IgD-negative memory B cell (primary cell): Measurements from ENCODE around the gene SPOCK3. TPM values are rescaled to one million over a fixed set of nuclear protein-coding genes. Genes with fewer than 3 reads are reported as not detected.

Experiments used
- H3K27ac Mint-ChIP-seq, 3 donors: one replicate each; pipeline ENCODE4 v1.8.0; 2020 to 2022; ENCODE audit warnings: mild to moderate bottlenecking in 3 of 3, mixed read lengths in 3 of 3, moderate library complexity in 1 of 3
- H3K27me3 Mint-ChIP-seq: one replicate; pipeline ENCODE4 v1.8.0; 2021; ENCODE audit warnings: mixed read lengths
- H3K36me3 Mint-ChIP-seq: one replicate; pipeline ENCODE4 v1.8.0; 2020; ENCODE audit warnings: mild to moderate bottlenecking, mixed read lengths
- H3K4me1 Mint-ChIP-seq, 3 donors: one replicate each; pipeline ENCODE4 v1.8.0; 2020 to 2022; ENCODE audit warnings: mixed read lengths in 3 of 3, mild to moderate bottlenecking in 1 of 3
- H3K4me3 Mint-ChIP-seq, 4 donors: one replicate each; pipeline ENCODE4 v1.8.0; 2020 to 2022; ENCODE audit warnings: mild to moderate bottlenecking in 4 of 4, mixed read lengths in 4 of 4, moderate library complexity in 3 of 4
- H3K9me3 Mint-ChIP-seq, 3 donors: one replicate each; pipeline ENCODE4 v1.8.0; 2020 to 2021; ENCODE audit warnings: mixed read lengths in 3 of 3, mild to moderate bottlenecking in 1 of 3
- polyA plus RNA-seq: library from polyadenylated mRNA; unstranded; fragments of 300-500 nt; fragmentation: Illumina TruSeq; gene quantifications from one replicate; pipeline ENCODE4 v1.2.3, GENCODE V29; 2021

SPOCK3 gene
- polyA plus RNA-seq, 1 donor from 2014 or later: not detected

DNA sequence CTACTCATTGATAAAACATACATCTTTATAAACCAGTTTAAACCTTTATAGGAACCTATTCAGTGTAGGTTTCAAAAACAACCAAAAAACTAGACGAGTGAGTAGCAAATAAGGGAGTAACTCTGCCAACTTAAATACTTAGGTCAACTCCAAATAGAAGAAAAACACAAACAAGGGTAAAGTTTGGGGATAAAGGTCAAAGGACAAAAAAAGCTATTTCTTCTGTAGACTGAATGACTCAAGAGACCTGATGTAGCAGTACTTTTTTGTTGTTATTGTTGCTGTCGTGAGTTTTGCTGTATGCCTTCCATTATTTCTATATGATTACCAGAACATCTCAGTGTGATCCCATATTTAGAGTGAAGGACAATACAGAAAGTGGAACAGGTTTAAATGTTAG lies 199.3 kb downstream of the SPOCK3 start:
- no peaks in the 10 kb centered on the region for H3K4me1 Mint-ChIP-seq
- no peaks in the 10 kb centered on the region for H3K36me3 Mint-ChIP-seq
- H3K27me3 Mint-ChIP-seq: no peaks in the 10 kb centered on the region
- H3K4me3 Mint-ChIP-seq: no peak overlapping the region
- H3K27ac Mint-ChIP-seq: no peak overlapping the region
- peaks cover 0 to 1% (median 0%) of the 10 kb centered on the region in 3 donors for H3K9me3 Mint-ChIP-seq

DNA sequence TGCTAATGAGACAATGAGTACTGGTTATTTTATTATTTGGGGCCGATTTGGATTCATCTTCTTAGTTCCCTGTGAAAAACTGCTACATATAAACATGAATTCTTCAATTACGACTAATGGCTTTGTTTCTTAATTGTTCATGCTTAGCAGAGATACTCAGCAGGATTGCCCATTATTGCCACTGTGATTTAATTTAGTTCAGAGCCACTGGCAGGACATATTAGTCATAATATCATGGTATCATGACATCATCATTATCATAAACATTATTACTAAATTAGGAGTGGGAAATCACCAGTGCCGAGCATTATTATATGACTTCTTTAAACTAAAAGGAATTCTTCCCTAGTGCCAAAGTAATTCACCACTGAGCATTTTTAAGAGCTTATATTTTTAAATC lies 201.4 kb downstream of the SPOCK3 start:
- Mint-ChIP-seq H3K4me3 (no peak overlapping the region), H3K27ac (no peak overlapping the region), H3K9me3 (no peaks in the 10 kb centered on the region), H3K36me3 (no peaks in the 10 kb centered on the region), H3K27me3 (no peaks in the 10 kb centered on the region), H3K4me1 (no peaks in the 10 kb centered on the region)

DNA sequence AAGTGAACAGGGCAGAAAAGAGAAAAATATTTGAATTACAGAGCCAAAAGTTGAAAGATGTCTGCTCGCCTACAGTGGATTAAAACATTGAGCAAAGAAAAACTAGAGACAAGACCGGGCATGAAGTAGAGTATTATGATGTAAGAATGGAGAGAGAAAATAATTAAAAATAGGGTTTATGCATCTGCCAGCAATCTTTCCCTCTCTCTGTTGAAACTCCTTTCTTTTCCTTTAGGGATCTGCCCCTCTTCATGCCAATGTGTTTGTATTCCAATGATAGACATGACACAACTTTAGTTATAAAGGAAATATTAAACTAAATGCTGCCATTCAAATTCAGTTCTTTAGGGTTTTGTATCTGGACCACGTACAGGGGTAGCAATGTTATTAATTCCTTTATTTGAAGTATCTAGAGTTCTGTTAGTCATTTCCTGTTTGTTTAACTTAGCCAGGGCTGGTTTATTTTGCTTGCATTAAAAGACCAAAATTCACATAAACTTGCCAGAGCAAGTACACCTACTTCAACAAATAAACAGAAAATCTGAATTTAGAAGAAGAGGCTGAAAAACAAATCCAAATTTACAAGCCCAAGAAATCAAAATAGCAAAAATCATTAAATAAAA lies 202.6 kb downstream of the SPOCK3 start:
- Mint-ChIP-seq H3K27ac (no peak overlapping the region), H3K4me1 (no peaks in the 10 kb centered on the region), H3K36me3 (no peaks in the 10 kb centered on the region), H3K4me3 (no peak overlapping the region), H3K27me3 (no peaks in the 10 kb centered on the region), H3K9me3 (no peaks in the 10 kb centered on the region)

DNA sequence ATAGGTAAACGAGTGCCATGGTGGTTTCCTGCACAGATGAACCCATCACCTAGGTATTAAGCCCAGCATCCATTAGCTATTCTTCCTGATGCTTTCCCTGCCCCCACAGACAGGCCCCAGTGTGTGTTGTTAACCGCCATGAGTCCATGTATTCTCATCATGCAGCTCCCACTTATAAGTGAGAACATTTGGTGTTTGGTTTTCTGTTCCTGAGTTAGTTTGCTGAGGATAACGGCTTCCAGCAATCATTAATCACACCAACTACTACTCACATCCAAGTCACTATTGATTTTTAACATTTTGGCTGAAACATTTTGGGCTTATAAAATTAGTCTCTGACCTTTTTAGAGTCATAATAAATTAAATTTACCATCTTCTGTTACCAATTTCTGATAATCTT lies 205.3 kb downstream of the SPOCK3 start:
- no peaks in the 10 kb centered on the region for H3K27me3 Mint-ChIP-seq
- no peaks in the 10 kb centered on the region for H3K9me3 Mint-ChIP-seq
- no peaks in the 10 kb centered on the region for H3K4me1 Mint-ChIP-seq
- no peaks in the 10 kb centered on the region for H3K36me3 Mint-ChIP-seq
- no peak overlapping the region for H3K4me3 Mint-ChIP-seq
- no peak overlapping the region for H3K27ac Mint-ChIP-seq

DNA sequence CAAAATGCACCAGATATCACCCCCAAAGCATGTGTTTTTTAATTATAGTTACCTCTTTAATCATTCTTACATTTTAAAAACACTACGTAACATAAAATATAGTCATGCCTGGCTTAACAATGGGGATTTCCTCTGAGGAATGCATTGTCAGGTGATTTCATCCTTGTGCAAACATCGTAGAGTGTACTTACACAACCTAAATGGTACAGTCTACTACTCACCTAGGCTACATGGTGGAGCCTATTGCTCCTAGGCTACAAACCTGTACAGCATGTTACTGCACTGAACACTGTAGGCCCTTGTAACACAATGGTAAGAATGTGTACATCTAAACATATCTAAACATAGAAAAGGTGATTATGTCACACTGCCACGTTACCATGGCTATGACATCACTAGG lies 208.6 kb downstream of the SPOCK3 start:
- no peaks in the 10 kb centered on the region for H3K9me3 Mint-ChIP-seq
- H3K27me3 Mint-ChIP-seq: no peaks in the 10 kb centered on the region
- no peak overlapping the region for H3K27ac Mint-ChIP-seq
- H3K36me3 Mint-ChIP-seq: no peaks in the 10 kb centered on the region
- H3K4me3 Mint-ChIP-seq: no peak overlapping the region
- H3K4me1 Mint-ChIP-seq: no peaks in the 10 kb centered on the region

DNA sequence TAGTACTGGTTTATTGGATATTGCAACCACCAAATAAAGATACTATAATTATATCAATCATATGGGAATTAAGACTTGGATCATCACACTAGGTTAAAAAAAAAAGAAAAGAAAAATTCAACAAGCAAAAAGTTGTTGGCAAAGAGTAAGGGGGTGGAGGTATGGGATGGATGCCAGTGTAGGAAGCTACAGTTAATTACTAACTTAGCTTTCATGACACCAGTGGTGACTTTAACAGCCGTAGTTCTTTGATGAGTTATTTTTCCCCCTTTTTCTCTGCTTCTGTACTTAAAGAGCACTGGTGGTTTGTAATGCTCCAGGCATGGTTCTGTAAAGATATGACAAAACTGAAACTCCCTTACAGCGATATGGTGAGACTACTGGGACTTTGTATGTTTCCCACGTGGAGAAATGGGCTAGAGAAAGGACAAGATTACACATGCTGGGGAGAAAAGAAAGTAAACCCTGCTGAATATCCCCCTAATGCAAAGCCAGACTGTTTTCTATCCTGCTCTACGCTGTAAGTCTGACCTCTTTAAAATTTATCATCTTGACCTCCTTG lies 210.8 kb downstream of the SPOCK3 start:
- Mint-ChIP-seq H3K27me3 (no peaks in the 10 kb centered on the region), H3K4me3 (no peak overlapping the region), H3K4me1 (no peaks in the 10 kb centered on the region), H3K27ac (no peak overlapping the region), H3K36me3 (no peaks in the 10 kb centered on the region), H3K9me3 (no peaks in the 10 kb centered on the region)

DNA sequence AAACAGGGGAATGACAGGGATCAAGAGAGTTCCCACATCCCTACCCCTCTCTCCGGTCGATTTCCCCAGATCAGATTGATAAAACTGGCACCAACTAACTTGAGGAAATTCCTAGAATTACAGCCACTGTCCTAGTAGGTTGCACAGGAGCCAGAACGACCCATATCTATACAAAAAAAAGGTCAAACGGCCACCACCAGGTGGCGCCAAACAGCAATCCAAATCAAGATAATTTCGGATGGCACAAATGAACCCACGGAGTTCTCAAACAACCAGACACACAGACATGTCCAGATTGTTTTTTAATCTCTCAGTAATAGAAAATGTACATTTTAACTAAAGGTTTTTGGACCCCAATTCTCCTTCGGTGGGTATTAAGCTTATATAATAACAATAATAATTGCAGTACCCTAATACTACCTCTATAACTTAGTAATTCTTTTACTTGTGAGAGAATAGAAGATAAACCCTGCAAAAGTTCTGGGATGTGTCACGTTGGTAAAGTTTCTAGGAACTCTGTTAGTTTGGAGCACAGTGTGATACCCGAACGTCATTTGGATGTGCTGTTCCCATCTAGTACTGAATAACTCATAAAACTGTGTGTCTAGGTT lies 212.6 kb downstream of the SPOCK3 start:
- Mint-ChIP-seq H3K4me1 (no peaks in the 10 kb centered on the region), H3K27ac (no peak overlapping the region), H3K27me3 (no peaks in the 10 kb centered on the region), H3K9me3 (no peaks in the 10 kb centered on the region), H3K36me3 (no peaks in the 10 kb centered on the region), H3K4me3 (no peak overlapping the region)

DNA sequence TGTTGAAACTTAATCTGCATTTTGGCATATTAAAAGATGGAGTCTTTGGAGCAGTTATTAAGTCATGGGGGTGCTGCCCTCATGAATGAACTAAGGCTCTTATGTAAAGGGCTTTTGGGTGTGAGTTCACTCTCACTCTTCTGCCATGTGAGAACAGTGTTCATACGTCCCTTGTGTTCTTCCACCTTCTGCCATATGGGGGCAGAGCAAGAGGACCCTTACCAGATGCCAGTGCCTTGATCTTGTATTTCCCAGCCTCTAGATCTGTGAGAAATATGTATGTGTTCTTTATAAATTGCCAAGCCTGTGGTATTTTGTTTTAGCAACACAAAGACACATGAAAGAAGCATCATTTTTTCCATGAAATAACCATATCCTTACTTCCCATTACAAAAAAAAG lies 213.9 kb downstream of the SPOCK3 start:
- H3K27me3 Mint-ChIP-seq: no peaks in the 10 kb centered on the region
- no peak overlapping the region for H3K4me3 Mint-ChIP-seq
- no peaks in the 10 kb centered on the region for H3K9me3 Mint-ChIP-seq
- H3K27ac Mint-ChIP-seq: no peak overlapping the region
- H3K4me1 Mint-ChIP-seq: no peaks in the 10 kb centered on the region
- H3K36me3 Mint-ChIP-seq: no peaks in the 10 kb centered on the region

DNA sequence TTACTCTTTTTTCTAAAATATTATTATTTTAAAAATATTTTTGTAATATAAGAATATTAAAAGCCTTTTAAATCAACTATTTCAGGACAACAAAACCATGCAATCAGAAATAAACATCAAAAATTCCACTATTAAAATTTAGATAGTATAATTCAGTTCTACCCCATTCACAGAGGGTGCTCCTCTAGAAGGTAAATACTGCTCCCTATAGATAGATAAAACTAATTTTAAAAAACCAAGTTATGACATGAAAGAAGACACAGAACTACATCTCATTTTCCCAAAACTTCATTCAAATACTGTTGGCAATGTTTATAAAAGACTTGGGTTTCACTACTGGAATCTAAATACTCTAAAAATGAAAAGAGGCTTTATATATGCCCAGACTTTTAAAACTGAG lies 219.3 kb downstream of the SPOCK3 start:
- H3K4me3 Mint-ChIP-seq: no peak overlapping the region
- H3K4me1 Mint-ChIP-seq: no peaks in the 10 kb centered on the region
- H3K27ac Mint-ChIP-seq: no peak overlapping the region
- H3K9me3 Mint-ChIP-seq: no peaks in the 10 kb centered on the region
- no peaks in the 10 kb centered on the region for H3K36me3 Mint-ChIP-seq
- H3K27me3 Mint-ChIP-seq: no peaks in the 10 kb centered on the region

DNA sequence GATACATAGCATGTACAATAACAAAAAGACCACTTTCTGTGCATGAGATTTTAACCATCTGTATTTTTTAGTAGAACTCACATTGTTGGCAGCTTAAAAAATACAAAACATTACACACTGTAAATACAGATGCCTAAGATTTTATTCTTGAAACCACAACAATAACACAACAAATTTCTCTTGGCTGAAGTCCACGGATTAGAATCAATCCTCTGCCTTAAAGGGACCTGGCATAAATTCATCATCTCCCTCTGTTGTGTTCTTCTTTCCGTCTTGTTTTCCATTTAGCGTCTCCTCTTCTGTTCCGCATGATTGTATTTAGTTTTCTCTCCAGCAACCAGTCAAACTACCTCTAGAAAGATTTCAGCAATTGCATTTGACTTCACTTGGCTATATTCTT lies 231.0 kb downstream of the SPOCK3 start:
- no peaks in the 10 kb centered on the region for H3K36me3 Mint-ChIP-seq
- no peaks in the 10 kb centered on the region for H3K27me3 Mint-ChIP-seq
- H3K9me3 Mint-ChIP-seq: peaks cover 0 to 1% (median 0%) of the 10 kb centered on the region in 3 donors
- no peaks in the 10 kb centered on the region for H3K4me1 Mint-ChIP-seq
- no peak overlapping the region for H3K27ac Mint-ChIP-seq
- H3K4me3 Mint-ChIP-seq: no peak overlapping the region

DNA sequence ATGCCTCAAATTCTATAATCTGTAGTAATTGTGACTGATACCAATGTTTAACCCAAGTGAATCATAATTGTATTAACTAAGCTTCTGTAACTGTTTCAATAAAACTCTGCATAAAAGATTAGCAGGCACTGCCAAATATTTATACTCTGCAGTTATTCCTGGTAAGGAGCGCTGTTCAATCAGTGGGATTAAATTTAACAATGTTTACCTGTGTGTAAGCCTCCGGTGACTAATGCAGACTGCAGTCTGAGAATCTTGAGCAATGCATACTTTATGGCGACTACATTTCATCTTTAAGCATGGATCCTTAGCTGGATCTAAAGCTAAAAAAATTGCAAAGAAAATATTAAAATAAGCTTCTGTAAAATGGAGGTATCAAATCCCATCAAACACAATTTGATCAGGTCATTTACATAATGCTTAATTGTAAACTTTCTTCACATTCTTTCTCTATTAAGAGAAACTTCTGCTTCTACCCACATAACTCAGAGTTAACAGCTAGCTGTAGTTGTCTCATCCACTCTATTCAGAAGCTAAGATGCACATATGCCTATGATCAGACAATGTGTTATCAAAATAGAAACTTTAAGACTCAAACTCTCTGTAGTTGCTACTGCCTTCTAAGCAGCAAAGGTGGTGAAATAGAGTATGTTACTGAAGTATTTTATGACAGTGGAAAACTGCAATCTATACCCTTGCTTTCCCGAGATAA lies 234.0 kb downstream of the SPOCK3 start:
- Mint-ChIP-seq H3K27ac (no peak overlapping the region), H3K9me3 (peaks cover 0 to 1% (median 0%) of the 10 kb centered on the region in 3 donors), H3K27me3 (no peaks in the 10 kb centered on the region), H3K36me3 (no peaks in the 10 kb centered on the region), H3K4me3 (no peak overlapping the region), H3K4me1 (no peaks in the 10 kb centered on the region)

DNA sequence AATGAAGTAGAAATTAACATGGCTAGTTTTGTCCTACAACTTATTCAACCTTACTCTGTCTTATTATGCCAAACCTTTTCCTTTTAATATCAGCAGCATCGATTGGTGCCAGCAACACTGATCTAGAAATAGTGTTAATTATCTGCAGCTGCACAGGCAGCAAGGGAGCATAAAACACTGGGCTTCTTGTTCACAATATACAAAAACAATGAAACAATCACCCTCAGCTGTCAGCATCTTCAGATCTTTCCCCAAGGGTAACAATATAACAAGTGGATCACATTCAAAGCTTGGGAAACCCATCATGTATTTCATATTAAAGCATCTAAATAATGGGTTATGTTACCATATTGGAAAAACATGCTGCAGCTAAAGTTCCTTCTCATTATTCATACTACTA lies 238.1 kb downstream of the SPOCK3 start:
- Mint-ChIP-seq H3K4me3 (no peak overlapping the region), H3K27ac (no peak overlapping the region), H3K36me3 (no peaks in the 10 kb centered on the region), H3K9me3 (no peaks in the 10 kb centered on the region), H3K27me3 (no peaks in the 10 kb centered on the region), H3K4me1 (no peaks in the 10 kb centered on the region)

DNA sequence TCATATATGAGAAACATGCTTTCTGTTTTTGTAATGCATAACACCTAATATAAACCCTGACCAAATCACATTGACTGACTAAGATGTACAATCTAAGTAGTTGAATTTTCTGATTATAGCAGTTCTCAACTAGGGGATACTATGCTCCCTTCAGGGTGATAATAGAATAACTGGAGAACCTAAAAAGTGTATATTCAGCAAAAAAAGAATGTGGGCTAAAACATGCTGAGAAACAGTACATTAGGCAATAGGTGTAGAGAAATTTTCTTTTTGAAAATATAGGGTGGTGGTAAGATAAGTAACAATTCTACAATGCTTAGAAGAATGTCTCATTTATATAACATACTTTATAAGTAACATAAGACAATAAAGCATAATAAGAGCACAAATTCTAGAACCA lies 239.6 kb downstream of the SPOCK3 start:
- Mint-ChIP-seq H3K4me3 (no peak overlapping the region), H3K27ac (no peak overlapping the region), H3K4me1 (no peaks in the 10 kb centered on the region), H3K27me3 (no peaks in the 10 kb centered on the region), H3K36me3 (no peaks in the 10 kb centered on the region), H3K9me3 (no peaks in the 10 kb centered on the region)

DNA sequence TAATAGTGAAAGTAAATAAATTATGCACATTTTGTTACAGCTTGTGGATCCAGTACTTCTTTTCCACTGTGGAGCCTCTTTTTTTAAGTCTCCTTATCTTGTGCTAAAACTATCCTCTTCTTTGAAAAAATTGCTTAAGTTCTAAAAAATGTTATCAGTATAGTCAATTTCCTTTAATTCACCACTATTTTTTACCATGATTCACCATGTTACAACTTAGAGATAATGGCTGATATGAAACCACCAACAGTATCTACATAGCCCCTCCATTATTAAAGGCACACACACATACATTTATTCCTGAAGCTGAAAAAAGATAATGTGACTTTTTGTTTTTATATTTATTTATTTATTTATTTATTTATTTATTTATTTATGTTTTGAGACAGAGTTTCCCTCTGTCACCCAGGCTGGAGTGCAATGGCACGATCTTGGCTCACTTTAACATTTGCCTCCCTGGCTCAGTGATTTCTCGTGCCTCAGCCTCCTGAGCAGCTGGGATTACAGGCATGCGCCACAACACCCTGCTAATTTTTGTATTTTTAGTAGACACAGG lies 243.2 kb downstream of the SPOCK3 start:
- no peaks in the 10 kb centered on the region for H3K27me3 Mint-ChIP-seq
- no peaks in the 10 kb centered on the region for H3K9me3 Mint-ChIP-seq
- no peaks in the 10 kb centered on the region for H3K4me1 Mint-ChIP-seq
- no peaks in the 10 kb centered on the region for H3K36me3 Mint-ChIP-seq
- no peak overlapping the region for H3K27ac Mint-ChIP-seq
- no peak overlapping the region for H3K4me3 Mint-ChIP-seq

DNA sequence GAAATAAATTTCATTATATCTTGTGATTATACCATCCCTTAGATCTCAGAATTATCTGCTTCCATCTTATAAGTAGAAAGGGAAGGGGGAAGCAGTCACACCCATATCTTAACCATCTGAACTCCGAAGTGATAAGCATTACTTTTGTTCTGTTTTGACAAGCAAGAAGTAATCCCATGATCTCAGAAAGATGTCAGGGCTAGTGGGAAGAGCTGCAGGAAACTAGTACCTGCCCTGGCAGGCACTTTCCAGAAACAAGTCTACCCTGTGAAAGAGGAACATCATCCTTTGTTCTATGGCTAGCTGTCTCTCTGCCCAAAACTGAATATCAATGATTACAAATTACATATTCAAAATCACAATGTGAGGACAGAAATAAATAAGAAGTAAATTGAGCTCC lies 244.4 kb downstream of the SPOCK3 start:
- H3K27ac Mint-ChIP-seq: no peak overlapping the region
- no peaks in the 10 kb centered on the region for H3K27me3 Mint-ChIP-seq
- H3K9me3 Mint-ChIP-seq: no peaks in the 10 kb centered on the region
- H3K36me3 Mint-ChIP-seq: no peaks in the 10 kb centered on the region
- H3K4me3 Mint-ChIP-seq: no peak overlapping the region
- H3K4me1 Mint-ChIP-seq: no peaks in the 10 kb centered on the region
